ENCODE measurements around the gene CARMIL3.

DNA sequence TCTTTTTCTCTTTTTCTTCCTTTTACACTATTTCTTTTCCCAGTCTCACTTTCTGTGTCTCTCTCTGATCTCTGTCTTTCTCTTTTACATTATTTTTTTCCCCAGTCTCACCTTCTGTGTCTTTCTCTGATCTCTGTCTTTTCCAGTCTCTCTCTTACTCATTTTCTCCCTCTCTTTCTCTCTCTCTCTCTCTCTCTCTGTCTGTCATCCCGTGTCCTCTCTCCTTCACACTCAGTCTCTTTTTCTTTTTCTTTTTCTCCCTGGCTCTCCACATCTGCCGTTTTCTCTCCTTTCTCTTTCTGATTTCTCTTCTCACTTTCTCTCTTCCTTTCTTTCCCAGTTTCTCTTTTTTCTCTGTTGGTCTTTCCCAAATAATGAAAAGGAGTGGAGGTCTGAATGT, 40.8 kb upstream of the CARMIL3 start:
- TF ChIP-seq, protein P1, sequence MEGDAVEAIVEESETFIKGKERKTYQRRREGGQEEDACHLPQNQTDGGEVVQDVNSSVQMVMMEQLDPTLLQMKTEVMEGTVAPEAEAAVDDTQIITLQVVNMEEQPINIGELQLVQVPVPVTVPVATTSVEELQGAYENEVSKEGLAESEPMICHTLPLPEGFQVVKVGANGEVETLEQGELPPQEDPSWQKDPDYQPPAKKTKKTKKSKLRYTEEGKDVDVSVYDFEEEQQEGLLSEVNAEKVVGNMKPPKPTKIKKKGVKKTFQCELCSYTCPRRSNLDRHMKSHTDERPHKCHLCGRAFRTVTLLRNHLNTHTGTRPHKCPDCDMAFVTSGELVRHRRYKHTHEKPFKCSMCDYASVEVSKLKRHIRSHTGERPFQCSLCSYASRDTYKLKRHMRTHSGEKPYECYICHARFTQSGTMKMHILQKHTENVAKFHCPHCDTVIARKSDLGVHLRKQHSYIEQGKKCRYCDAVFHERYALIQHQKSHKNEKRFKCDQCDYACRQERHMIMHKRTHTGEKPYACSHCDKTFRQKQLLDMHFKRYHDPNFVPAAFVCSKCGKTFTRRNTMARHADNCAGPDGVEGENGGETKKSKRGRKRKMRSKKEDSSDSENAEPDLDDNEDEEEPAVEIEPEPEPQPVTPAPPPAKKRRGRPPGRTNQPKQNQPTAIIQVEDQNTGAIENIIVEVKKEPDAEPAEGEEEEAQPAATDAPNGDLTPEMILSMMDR (conservative IDR thresholded peaks at IDR 0.05), result no peak
- TF ChIP-seq ZFX (IDR thresholded peaks at IDR 0.05), result no peak

Data from C4-2B (cell line).